ENCODE results near the gene SLC6A5. TPM values are rescaled to one million over a fixed set of nuclear protein-coding genes. Genes with fewer than 3 reads are reported as not detected.

SLC6A5 gene
- total RNA-seq, 4 donors from 2014 or later = not detected

GRCh38 chr11:20616920-20617319, 17.5 kb downstream of the SLC6A5 start:
- Histone ChIP-seq H3K4me3 (no peak overlapping the region), H3K9me3 (no peaks in the 10 kb centered on the region), H3K27me3 (peaks cover 24% of the 10 kb centered on the region), H3K36me3 (no peaks in the 10 kb centered on the region), H3K27ac (no peak overlapping the region), H3K4me1 (no peaks in the 10 kb centered on the region)
- WGBS = 31% methylated on average over 5 of the region's 5 CpGs
- TF ChIP-seq CTCF (IDR thresholded peaks at IDR 0.05) = no peak
- no peak for TF ChIP-seq EP300 (IDR thresholded peaks at IDR 0.05)
- no peak for TF ChIP-seq POLR2AphosphoS5 (IDR thresholded peaks at IDR 0.05)
- no peak for TF ChIP-seq POLR2A (IDR thresholded peaks at IDR 0.05)
- DNase-seq (ENCODE audit: low spot score in 2 of 2) = no peak

GRCh38 chr11:20617346-20618005, 18.1 kb downstream of the SLC6A5 start:
- peaks cover 19% of the 10 kb centered on the region for H3K27me3 ChIP-seq
- no peaks in the 10 kb centered on the region for H3K9me3 ChIP-seq
- no peaks in the 10 kb centered on the region for H3K36me3 ChIP-seq
- TF ChIP-seq CTCF (IDR thresholded peaks at IDR 0.05) (no peak), POLR2AphosphoS5 (IDR thresholded peaks at IDR 0.05) (no peak), POLR2A (IDR thresholded peaks at IDR 0.05) (no peak), EP300 (IDR thresholded peaks at IDR 0.05) (no peak)
- no peak overlapping the region for H3K27ac ChIP-seq
- H3K4me3 ChIP-seq = no peak overlapping the region
- 40% methylated on average over 4 of the region's 4 CpGs for WGBS
- no peak for DNase-seq (ENCODE audit: low spot score in 2 of 2)
- no peaks in the 10 kb centered on the region for H3K4me1 ChIP-seq

DNA sequence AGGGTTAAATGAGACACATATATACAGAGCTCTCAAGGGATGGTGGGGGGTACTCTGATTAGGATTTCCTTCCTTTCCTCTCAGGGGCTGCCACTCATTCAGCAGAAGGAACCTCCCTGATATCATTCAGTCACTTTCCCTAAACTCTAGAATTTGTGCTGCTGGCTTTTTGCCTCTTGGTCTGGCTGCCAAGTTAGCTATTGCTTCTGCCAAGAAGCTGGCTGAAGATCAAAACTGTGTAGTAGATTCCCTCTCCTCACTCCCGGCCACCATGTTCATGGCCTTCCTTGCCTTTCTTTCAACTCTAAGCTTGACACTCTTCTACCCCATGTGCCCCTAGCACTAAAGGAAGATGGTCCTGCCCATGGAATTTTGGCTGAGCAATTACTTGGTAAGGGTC, 18.7 kb downstream of the SLC6A5 start:
- TF ChIP-seq POLR2A (IDR thresholded peaks at IDR 0.05) (no peak), CTCF (IDR thresholded peaks at IDR 0.05) (no peak), EP300 (IDR thresholded peaks at IDR 0.05) (no peak), POLR2AphosphoS5 (IDR thresholded peaks at IDR 0.05) (no peak)
- Histone ChIP-seq H3K9me3 (no peaks in the 10 kb centered on the region), H3K4me3 (no peak overlapping the region), H3K27me3 (peaks cover 13% of the 10 kb centered on the region), H3K4me1 (no peaks in the 10 kb centered on the region), H3K36me3 (no peaks in the 10 kb centered on the region), H3K27ac (no peak overlapping the region)
- WGBS = 10% methylated on average over 1 of the region's 1 CpG
- no peak for DNase-seq (ENCODE audit: low spot score in 2 of 2)

GRCh38 chr11:20620988-20621387, 21.6 kb downstream of the SLC6A5 start:
- H3K36me3 ChIP-seq = no peaks in the 10 kb centered on the region
- no peaks in the 10 kb centered on the region for H3K4me1 ChIP-seq
- WGBS = 73% methylated on average over 2 of the region's 2 CpGs
- H3K27ac ChIP-seq = no peak overlapping the region
- no peaks in the 10 kb centered on the region for H3K9me3 ChIP-seq
- H3K4me3 ChIP-seq = no peak overlapping the region
- DNase-seq (ENCODE audit: low spot score in 2 of 2) = no peak
- H3K27me3 ChIP-seq = no peaks in the 10 kb centered on the region
- TF ChIP-seq POLR2AphosphoS5 (IDR thresholded peaks at IDR 0.05) = no peak
- TF ChIP-seq EP300 (IDR thresholded peaks at IDR 0.05) = no peak
- no peak for TF ChIP-seq CTCF (IDR thresholded peaks at IDR 0.05)
- no peak for TF ChIP-seq POLR2A (IDR thresholded peaks at IDR 0.05)

GRCh38 chr11:20621679-20622078, 22.3 kb downstream of the SLC6A5 start:
- Histone ChIP-seq H3K27ac (no peak overlapping the region), H3K36me3 (no peaks in the 10 kb centered on the region), H3K27me3 (no peaks in the 10 kb centered on the region), H3K4me1 (no peaks in the 10 kb centered on the region), H3K9me3 (no peaks in the 10 kb centered on the region), H3K4me3 (no peak overlapping the region)
- TF ChIP-seq EP300 (IDR thresholded peaks at IDR 0.05) (no peak), POLR2AphosphoS5 (IDR thresholded peaks at IDR 0.05) (no peak), POLR2A (IDR thresholded peaks at IDR 0.05) (no peak), CTCF (IDR thresholded peaks at IDR 0.05) (no peak)
- no peak for DNase-seq (ENCODE audit: low spot score in 2 of 2)
- WGBS = 25% methylated on average over 3 of the region's 6 CpGs

Data from suprapubic skin (tissue), 4 donors.